Erythroblast (primary cell): ENCODE results near the gene CORO1C.

Source experiments
- GATA1 ChIP-seq: IDR thresholded peaks from 2 replicates; pipeline ENCODE4 v1.6.1; 2011; ENCODE audit warnings: low read depth, mild to moderate bottlenecking, control low read depth, low read length, moderate library complexity
- POLR2A ChIP-seq: IDR thresholded peaks from 2 replicates; pipeline ENCODE4 v1.6.1; 2011; ENCODE audit warnings: mild to moderate bottlenecking, low read length

DNA sequence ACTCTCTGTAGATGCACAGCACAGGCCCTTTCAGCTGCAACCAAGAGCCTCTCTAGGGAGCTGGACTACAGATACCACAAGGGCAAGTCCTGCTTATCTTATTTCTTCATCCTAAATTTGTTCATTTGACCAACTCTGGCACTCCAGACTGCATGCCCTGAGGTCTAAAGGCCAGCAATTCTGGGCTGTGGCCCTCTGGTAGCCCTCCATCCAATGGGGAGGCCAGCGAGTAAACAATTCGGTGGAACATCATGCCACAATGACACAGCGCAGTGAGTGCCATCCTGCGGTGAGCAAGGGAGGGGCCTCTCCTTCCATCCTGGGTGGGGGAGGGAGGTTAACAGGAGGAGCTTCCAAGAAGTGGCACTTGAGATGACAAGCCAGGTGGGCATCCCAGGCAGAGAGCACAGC is 97.0 kb downstream of the CORO1C start:
- no peak for TF ChIP-seq POLR2A
- TF ChIP-seq GATA1 = no peak
